NT2/D1 (cell line): Measurements from ENCODE around the gene ERLIN1.

Experiments used
- SUZ12 ChIP-seq: IDR thresholded peaks from 2 replicates; pipeline ENCODE4 v1.6.1; 2011; ENCODE audit not compliant: insufficient read length, insufficient read depth; ENCODE audit errors: extremely low read depth
- YY1 ChIP-seq: IDR thresholded peaks from 2 replicates; pipeline ENCODE4 v1.6.1; 2011; ENCODE audit not compliant: insufficient read length, insufficient read depth

GRCh38 chr10:100131571-100131970 is 54.3 kb downstream of the ERLIN1 start:
- TF ChIP-seq SUZ12, result no peak
- no peak for TF ChIP-seq YY1
